GM12891 (cell line): ENCODE data around the gene ARHGEF4.

Experiments used
- DNase-seq: peaks from one replicate; pipeline ENCODE4 v3.0.0; 2011; ENCODE audit warnings: low spot score; ENCODE audit not compliant: insufficient read length
- FAIRE-seq: peaks from 2 replicates; lab custom pipeline; 2011; peaks lifted over from hg19 to GRCh38; lab: Jason Lieb, UNC
- PAX5 ChIP-seq: IDR thresholded peaks from 2 replicates; pipeline ENCODE4 v1.6.1; 2011; ENCODE audit warnings: low read length, moderate library complexity, mild to moderate bottlenecking; ENCODE audit not compliant: insufficient read depth, severe bottlenecking
- POLR2A ChIP-seq: IDR thresholded peaks from 2 replicates; pipeline ENCODE4 v1.6.1; 2011; ENCODE audit warnings: low read depth, low read length, control low read depth
- POLR2AphosphoS5 ChIP-seq: IDR thresholded peaks from 2 replicates; pipeline ENCODE4 v1.6.1; 2011; ENCODE audit warnings: low read depth, low read length, control low read depth
- POU2F2 ChIP-seq: IDR thresholded peaks from 2 replicates; pipeline ENCODE4 v1.6.1; 2011; ENCODE audit warnings: low read depth, mild to moderate bottlenecking, control low read depth, low read length, moderate library complexity
- SPI1 ChIP-seq: IDR thresholded peaks from 2 replicates; pipeline ENCODE4 v1.6.1; 2011; ENCODE audit warnings: low read depth, low read length, control low read depth
- TAF1 ChIP-seq: IDR thresholded peaks from 2 replicates; pipeline ENCODE4 v1.6.1; 2011; ENCODE audit warnings: low read depth, low read length, control low read depth

The ARHGEF4 gene

GRCh38 chr2:130848526-130849210, 12.0 kb downstream of the ARHGEF4 start:
- no peak for FAIRE-seq

GRCh38 chr2:130849896-130850787, 13.4 kb downstream of the ARHGEF4 start:
- FAIRE-seq, result no peak
- TF ChIP-seq SPI1, result no peak
- no peak for TF ChIP-seq PAX5
- no peak for TF ChIP-seq POLR2AphosphoS5
- no peak for TF ChIP-seq TAF1
- no peak for TF ChIP-seq POLR2A
- TF ChIP-seq POU2F2, result no peak
- no peak for DNase-seq

More at GRCh38 chr2:130848526-130849210, 12.0 kb downstream of the ARHGEF4 start:
- no peak for TF ChIP-seq POLR2A
- no peak for TF ChIP-seq SPI1
- no peak for TF ChIP-seq POU2F2
- TF ChIP-seq TAF1, result no peak
- no peak for TF ChIP-seq POLR2AphosphoS5
- TF ChIP-seq PAX5, result no peak
- DNase-seq, result no peak

- DNase-seq (no peak), FAIRE-seq (no peak)
- TF ChIP-seq TAF1 (no peak), POU2F2 (no peak), SPI1 (no peak), POLR2AphosphoS5 (no peak), POLR2A (no peak), PAX5 (no peak)
Observed at GRCh38 chr2:130850788-130851623, 14.3 kb downstream of the ARHGEF4 start.

- TF ChIP-seq POLR2AphosphoS5, result no peak
- no peak for TF ChIP-seq POU2F2
- no peak for TF ChIP-seq POLR2A
- no peak for TF ChIP-seq PAX5
- no peak for TF ChIP-seq SPI1
- no peak for TF ChIP-seq TAF1
- no peak for FAIRE-seq
Observed at GRCh38 chr2:130851624-130852382, 15.1 kb downstream of the ARHGEF4 start.

GRCh38 chr2:130852521-130853115, 15.9 kb downstream of the ARHGEF4 start:
- no peak for TF ChIP-seq POLR2A
- no peak for TF ChIP-seq POLR2AphosphoS5
- TF ChIP-seq SPI1, result no peak
- no peak for TF ChIP-seq POU2F2
- TF ChIP-seq PAX5, result no peak
- no peak for TF ChIP-seq TAF1
- FAIRE-seq, result no peak
- DNase-seq, result no peak

More at GRCh38 chr2:130851624-130852382, 15.1 kb downstream of the ARHGEF4 start:
- no peak for DNase-seq

GRCh38 chr2:130853391-130853790, 16.7 kb downstream of the ARHGEF4 start:
- no peak for FAIRE-seq
- DNase-seq, result no peak

GRCh38 chr2:130854301-130854700, 17.6 kb downstream of the ARHGEF4 start:
- no peak for FAIRE-seq
- TF ChIP-seq PAX5 (no peak), POLR2A (no peak), TAF1 (no peak), POU2F2 (no peak), SPI1 (no peak), POLR2AphosphoS5 (no peak)

More at GRCh38 chr2:130853391-130853790, 16.7 kb downstream of the ARHGEF4 start:
- TF ChIP-seq SPI1 (no peak), POU2F2 (no peak), TAF1 (no peak), POLR2A (no peak), PAX5 (no peak), POLR2AphosphoS5 (no peak)

More at GRCh38 chr2:130854301-130854700, 17.6 kb downstream of the ARHGEF4 start:
- no peak for DNase-seq
